SU-DHL-6 (cell line): ENCODE data around the gene NOXA1.

Source experiments
- H2AFZ ChIP-seq: fragments of 200-600 bp; sonication (generic); 2 replicates; pipeline ENCODE4 v1.6.1; 2014; ENCODE audit warnings: low read depth, mild to moderate bottlenecking, moderate library complexity, mixed read lengths, antibody characterized with exemption, low read length; ENCODE audit not compliant: severe bottlenecking
- H3F3A ChIP-seq: fragments of 200-600 bp; shearing (Covaris generic); 2 replicates; pipeline ENCODE4 v1.6.0; 2016; ENCODE audit warnings: antibody characterized with exemption, mild to moderate bottlenecking; ENCODE audit not compliant: insufficient read depth
- H3K27ac ChIP-seq: fragments of 200-600 bp; sonication (generic); 2 replicates; pipeline ENCODE4 v1.5.1; 2016; ENCODE audit warnings: low read depth, mild to moderate bottlenecking, low read length, moderate library complexity, mixed read lengths
- H3K27me3 ChIP-seq: fragments of 200-600 bp; sonication (generic), shearing (Covaris generic); 2 replicates; pipeline ENCODE4 v1.6.0; 2014; ENCODE audit warnings: mild to moderate bottlenecking, low read length
- H3K36me3 ChIP-seq: fragments of 200-600 bp; sonication (generic); 2 replicates; pipeline ENCODE4 v1.6.1; 2014; ENCODE audit warnings: mild to moderate bottlenecking, low read length, mixed read lengths
- H3K4me2 ChIP-seq: fragments of 300-600, 200-600 bp; shearing (Covaris generic), sonication (generic); 2 replicates; pipeline ENCODE4 v1.6.0; 2014; ENCODE audit warnings: low read length, low read depth, mild to moderate bottlenecking; ENCODE audit not compliant: poor library complexity, severe bottlenecking
- H3K4me3 ChIP-seq: fragments of 200-600 bp; sonication (generic); 2 replicates; pipeline ENCODE4 v1.5.1; 2014; ENCODE audit warnings: antibody characterized with exemption, low read length, mild to moderate bottlenecking, mixed read lengths; ENCODE audit not compliant: insufficient read depth, poor library complexity, severe bottlenecking
- H3K79me2 ChIP-seq: fragments of 200-600 bp; sonication (generic); 2 replicates; pipeline ENCODE4 v1.6.1; 2014; ENCODE audit warnings: mild to moderate bottlenecking, low read length, moderate library complexity; ENCODE audit not compliant: insufficient read depth
- H3K9ac ChIP-seq: fragments of 200-600 bp; sonication (generic); 2 replicates; pipeline ENCODE4 v1.7.0; 2014; ENCODE audit warnings: mild to moderate bottlenecking, low read length
- H3K9me2 ChIP-seq: fragments of 200-600 bp; sonication (generic); replicated peaks from 2 replicates; pipeline ENCODE4 v1.6.1; 2014; ENCODE audit warnings: low read length; ENCODE audit not compliant: insufficient read depth
- H3K9me3 ChIP-seq: fragments of 200-600 bp; sonication (generic); 2 replicates; pipeline ENCODE4 v1.6.1; 2014; ENCODE audit warnings: low read length, mixed read lengths; ENCODE audit not compliant: insufficient read depth
- H4K20me1 ChIP-seq: fragments of 200-600 bp; sonication (generic); 2 replicates; pipeline ENCODE4 v1.6.1; 2014; ENCODE audit warnings: low read depth, mild to moderate bottlenecking, antibody characterized with exemption, low read length, moderate library complexity, mixed read lengths
- CTCF ChIP-seq: fragments of 200-600 bp; sonication (generic); IDR thresholded peaks from one replicate; pipeline ENCODE4 v1.5.1; 2017; ENCODE audit warnings: antibody characterized with exemption, mild to moderate bottlenecking, low read length, moderate library complexity; ENCODE audit not compliant: insufficient read depth, poor library complexity, severe bottlenecking
- EZH2phosphoT487 ChIP-seq: fragments of 200-600 bp; sonication (generic), shearing (Covaris generic); conservative IDR thresholded peaks from 2 replicates; pipeline ENCODE4 v1.6.1; 2018; ENCODE audit warnings: mild to moderate bottlenecking, antibody characterized with exemption, low read length, moderate library complexity, mixed read lengths

NOXA1 gene

GRCh38 chr9:137390553-137391410 is 32.4 kb upstream of the NOXA1 start:
- Histone ChIP-seq H4K20me1 (no peaks in the 10 kb centered on the region), H3K79me2 (no peaks in the 10 kb centered on the region), H3F3A (no peaks in the 10 kb centered on the region), H3K36me3 (no peaks in the 10 kb centered on the region), H3K4me3 (no peak overlapping the region), H3K27ac (no peak overlapping the region), H3K9ac (no peak overlapping the region), H3K9me3 (no peaks in the 10 kb centered on the region), H2AFZ (no peak overlapping the region), H3K27me3 (no peaks in the 10 kb centered on the region), H3K4me2 (no peak overlapping the region), H3K9me2 (no peaks in the 10 kb centered on the region)
- no peak for TF ChIP-seq CTCF
- TF ChIP-seq EZH2phosphoT487 = no peak

- TF ChIP-seq EZH2phosphoT487 (no peak), CTCF (no peak)
- H3K27ac ChIP-seq = no peak overlapping the region
- H3K9ac ChIP-seq = no peak overlapping the region
Measured at GRCh38 chr9:137391411-137391754, 31.8 kb upstream of the NOXA1 start.

DNA sequence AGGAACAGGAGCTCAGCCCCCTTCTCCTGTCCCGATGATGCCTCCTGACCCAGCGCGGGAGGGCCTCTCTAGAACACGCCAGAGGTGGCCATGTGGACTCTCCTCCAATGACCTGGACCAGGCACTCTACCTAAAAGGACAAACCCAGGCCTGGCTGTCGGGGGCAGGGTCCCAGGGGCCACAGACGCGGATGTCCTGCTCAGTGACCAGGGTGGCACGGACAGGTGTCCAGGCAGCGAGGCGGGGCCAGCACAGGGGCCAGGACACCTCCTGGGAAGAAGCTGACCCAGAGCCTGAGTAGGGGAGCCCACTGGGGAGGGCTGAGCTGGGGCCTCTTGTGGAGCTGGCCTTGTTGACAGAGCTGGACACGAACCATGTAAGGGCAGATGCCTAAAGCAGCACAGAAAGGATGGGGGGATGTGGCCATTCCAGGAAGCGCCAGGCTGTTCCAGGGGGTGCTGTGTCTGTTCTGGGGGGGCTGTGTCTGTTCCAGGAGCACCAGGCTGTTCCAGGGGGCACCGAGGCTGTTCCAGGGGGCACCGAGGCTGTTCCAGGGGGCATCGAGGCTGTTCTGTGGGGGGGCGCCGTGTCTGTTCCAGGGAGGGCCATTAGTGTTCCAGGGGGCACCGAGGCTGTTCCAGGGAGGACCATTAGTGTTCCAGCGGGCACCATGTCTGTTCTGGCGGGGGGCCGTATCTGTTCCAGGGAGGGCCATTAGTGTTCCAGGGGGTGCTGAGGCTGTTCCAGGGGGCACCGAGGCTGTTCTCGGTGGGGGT is 30.8 kb upstream of the NOXA1 start:
- Histone ChIP-seq H2AFZ (no peak overlapping the region), H3K79me2 (no peaks in the 10 kb centered on the region), H3K4me2 (no peak overlapping the region), H3K36me3 (no peaks in the 10 kb centered on the region), H3K9me3 (no peaks in the 10 kb centered on the region), H3F3A (no peaks in the 10 kb centered on the region), H3K27ac (no peak overlapping the region), H3K9ac (no peak overlapping the region), H3K9me2 (no peaks in the 10 kb centered on the region), H4K20me1 (no peaks in the 10 kb centered on the region), H3K27me3 (no peaks in the 10 kb centered on the region), H3K4me3 (no peak overlapping the region)
- TF ChIP-seq EZH2phosphoT487 (no peak), CTCF (no peak)

More at GRCh38 chr9:137391411-137391754, 31.8 kb upstream of the NOXA1 start:
- H3K27me3 ChIP-seq = no peaks in the 10 kb centered on the region
- H3K9me3 ChIP-seq = no peaks in the 10 kb centered on the region
- no peaks in the 10 kb centered on the region for H3K36me3 ChIP-seq
- H3K4me2 ChIP-seq = no peak overlapping the region
- no peaks in the 10 kb centered on the region for H3F3A ChIP-seq
- H2AFZ ChIP-seq = no peak overlapping the region
- no peaks in the 10 kb centered on the region for H3K79me2 ChIP-seq
- H4K20me1 ChIP-seq = no peaks in the 10 kb centered on the region
- H3K9me2 ChIP-seq = no peaks in the 10 kb centered on the region
- no peak overlapping the region for H3K4me3 ChIP-seq
